Fibroblast of villous mesenchyme (primary cell): ENCODE measurements around the gene SCN2A. TPM values are rescaled to one million over a fixed set of nuclear protein-coding genes. Genes with fewer than 3 reads are reported as not detected.

Experiments used
- DNase-seq: peaks from one replicate; pipeline ENCODE4 v3.0.0-alpha.2; 2010; ENCODE audit warnings: low read depth
- H3K4me3 ChIP-seq: 2 replicates; pipeline ENCODE4 v1.5.1; 2011; ENCODE audit warnings: low read depth, mild to moderate bottlenecking, low read length
- CTCF ChIP-seq: IDR thresholded peaks from 2 replicates; pipeline ENCODE4 v1.5.1; 2012; ENCODE audit warnings: low read depth, mild to moderate bottlenecking, low read length; ENCODE audit not compliant: insufficient read depth
- total RNA-seq: library from RNA; depleted of rRNA; stranded (reverse); fragments of >200 nt; gene quantifications from 2 replicates; pipeline ENCODE4 v1.2.3, GENCODE V29; 2012

The SCN2A gene
- total RNA-seq, 1 donor: 11.7 TPM

- no peak for TF ChIP-seq CTCF
- DNase-seq: no peak
- no peak overlapping the region for H3K4me3 ChIP-seq
Measured at GRCh38 chr2:165219481-165219880, 19.7 kb upstream of the SCN2A start.

GRCh38 chr2:165224941-165225340 is 14.3 kb upstream of the SCN2A start:
- no peak overlapping the region for H3K4me3 ChIP-seq
- no peak for TF ChIP-seq CTCF
- DNase-seq: no peak

- no peak overlapping the region for H3K4me3 ChIP-seq
- no peak for DNase-seq
- TF ChIP-seq CTCF: no peak
Measured at GRCh38 chr2:165227571-165227970, 11.6 kb upstream of the SCN2A start.

GRCh38 chr2:165237056-165237455 is 2.2 kb upstream of the SCN2A start:
- DNase-seq: no peak
- H3K4me3 ChIP-seq: no peak overlapping the region
- TF ChIP-seq CTCF: no peak

GRCh38 chr2:165238295-165238694 is 919 bp upstream of the SCN2A start:
- DNase-seq: peak; percentile 25
- no peak for TF ChIP-seq CTCF
- no peak overlapping the region for H3K4me3 ChIP-seq

- TF ChIP-seq CTCF: no peak
- H3K4me3 ChIP-seq: no peak overlapping the region
- no peak for DNase-seq
Measured at GRCh38 chr2:165239856-165240515, 772 bp downstream of the SCN2A start.

- H3K4me3 ChIP-seq: no peak overlapping the region
- no peak for DNase-seq
- no peak for TF ChIP-seq CTCF
Measured at GRCh38 chr2:165240916-165241315, 1.7 kb downstream of the SCN2A start.
